Superior temporal gyrus (tissue), 1 donor: Measurements from ENCODE around the gene CENPN.

Source experiments
- DNase-seq: peaks from one replicate; pipeline ENCODE4 v3.0.0-alpha.2; 2016; ENCODE audit errors: extremely low spot score

CENPN gene, protein sequence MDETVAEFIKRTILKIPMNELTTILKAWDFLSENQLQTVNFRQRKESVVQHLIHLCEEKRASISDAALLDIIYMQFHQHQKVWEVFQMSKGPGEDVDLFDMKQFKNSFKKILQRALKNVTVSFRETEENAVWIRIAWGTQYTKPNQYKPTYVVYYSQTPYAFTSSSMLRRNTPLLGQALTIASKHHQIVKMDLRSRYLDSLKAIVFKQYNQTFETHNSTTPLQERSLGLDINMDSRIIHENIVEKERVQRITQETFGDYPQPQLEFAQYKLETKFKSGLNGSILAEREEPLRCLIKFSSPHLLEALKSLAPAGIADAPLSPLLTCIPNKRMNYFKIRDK

DNA sequence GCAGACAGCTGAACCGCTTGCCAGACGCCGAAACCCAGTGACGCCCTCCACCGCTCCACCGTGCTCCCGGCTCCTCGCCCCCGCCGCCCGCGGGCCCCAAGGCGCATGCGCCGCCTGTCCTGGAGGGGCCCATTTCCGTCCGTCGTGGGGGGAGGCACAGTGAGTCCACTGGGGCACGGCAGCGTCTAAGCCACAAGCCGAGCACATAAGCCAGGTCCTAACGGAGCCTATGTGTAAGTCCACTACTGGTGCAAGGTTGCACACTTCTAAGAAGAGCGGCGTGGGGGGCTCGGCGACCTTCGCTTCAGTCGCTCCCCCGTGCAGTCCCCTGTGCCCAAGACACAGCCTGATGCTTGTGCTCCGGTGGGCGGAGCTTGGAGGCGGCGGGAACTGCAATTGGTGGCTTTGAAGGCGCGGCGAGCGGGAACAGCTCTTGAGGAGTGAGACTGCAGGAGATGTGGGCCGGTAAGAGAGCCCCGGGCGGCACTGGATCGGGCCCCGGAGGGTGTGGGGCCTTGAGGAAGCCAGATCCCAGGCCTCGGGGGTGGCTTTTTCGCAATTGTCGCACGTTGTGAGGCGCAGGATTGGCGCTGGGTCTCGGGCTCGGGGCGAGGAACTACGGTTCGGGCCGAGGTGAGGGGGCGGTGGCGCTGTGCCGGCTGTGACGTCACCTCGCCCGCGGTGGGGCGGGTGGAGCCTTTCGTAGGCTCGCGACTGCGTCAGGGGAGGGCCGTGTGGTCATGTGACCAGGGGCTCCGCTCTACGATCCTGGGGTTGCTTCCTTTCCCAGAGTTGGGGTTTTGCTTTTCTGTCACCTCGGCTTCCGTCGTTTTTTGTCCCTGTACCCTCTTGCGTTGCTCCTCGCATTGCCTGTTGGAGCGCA lies at the start of gene CENPN, which contains the start of gene CMC2:
Gene CENPN (plus strand): TSS at position 402 of the 883 bp plus-strand sequence. CDS start 4,726 bp downstream, outside the sequence.
Gene CMC2 (minus strand): TSS at position 73 of the 883 bp plus-strand sequence. CDS start 9,491 bp downstream, outside the sequence.
- DNase-seq = peak; percentile 98

DNA sequence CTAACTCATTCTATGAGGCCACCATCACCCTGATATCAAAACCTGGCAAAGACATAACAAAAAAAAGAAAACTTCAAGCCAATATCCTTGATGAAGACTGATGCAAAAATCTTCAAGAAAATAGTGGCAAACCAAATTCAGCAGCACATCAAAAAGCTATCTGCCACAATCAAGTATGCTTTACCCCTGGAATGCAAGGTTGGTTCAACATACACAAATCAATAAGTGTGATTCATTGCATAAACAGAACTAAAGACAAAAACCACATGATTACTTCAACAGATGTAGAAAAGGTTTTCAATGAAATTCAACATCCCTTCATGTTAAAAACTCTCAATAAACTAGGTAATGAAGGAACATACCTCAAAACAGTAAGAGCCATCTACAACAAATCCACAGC lies 48.7 kb upstream of the CENPN start:
- no peak for DNase-seq

DNA sequence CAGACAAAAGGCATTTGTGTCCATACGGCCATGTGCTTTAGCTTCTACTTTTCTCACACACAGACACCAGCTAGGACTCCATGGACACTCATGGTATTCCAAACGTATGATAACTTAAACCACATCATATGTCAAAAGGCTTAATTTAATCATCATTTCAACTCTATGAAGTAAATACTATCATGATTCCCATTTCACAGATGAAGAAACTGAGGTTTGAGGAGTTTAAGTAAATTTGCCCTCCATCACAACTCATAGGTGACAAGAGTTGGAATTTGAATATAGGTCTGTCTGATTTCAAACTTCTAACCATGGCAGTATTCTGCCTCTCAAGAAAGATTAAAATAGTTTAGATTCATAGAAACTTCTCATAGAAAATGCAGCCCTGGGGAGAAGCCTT lies 44.1 kb upstream of the CENPN start:
- DNase-seq = no peak

DNA sequence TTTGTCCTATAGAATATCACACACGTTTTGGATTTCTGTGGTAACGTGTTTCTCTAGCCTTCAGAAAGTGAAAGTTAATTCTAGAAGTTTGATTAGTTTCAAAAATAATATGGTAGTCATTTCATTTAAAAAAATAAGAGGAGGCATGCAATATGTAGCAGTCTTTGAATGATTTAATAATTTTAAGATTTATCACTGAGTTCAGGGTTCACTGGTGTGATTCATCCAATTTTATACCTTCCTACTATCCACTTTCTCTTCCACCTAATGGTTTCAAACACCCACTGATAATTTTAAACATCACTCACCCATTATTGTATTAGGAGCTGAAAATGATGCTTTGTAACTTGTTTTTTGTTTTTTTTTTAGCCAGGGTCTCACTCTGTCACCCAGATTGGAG lies 42.7 kb upstream of the CENPN start:
- no peak for DNase-seq

DNA sequence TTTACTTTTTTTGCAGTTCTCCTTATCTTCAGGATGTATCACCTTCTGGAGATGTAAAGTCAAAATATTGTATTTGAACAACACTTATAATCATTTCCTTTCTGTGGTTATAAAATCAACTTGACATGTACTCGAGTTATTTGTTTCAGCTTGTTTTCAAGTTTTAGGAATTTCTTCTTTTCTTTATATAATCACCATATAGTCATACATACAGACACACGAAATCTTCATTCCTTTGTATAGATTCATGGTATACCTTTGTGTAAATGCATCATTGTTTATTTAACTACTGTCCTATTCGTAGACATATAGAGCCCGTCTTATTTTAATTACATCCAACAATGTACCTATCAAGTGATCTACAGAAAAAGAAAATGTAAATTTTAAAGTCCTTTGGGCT lies 40.4 kb upstream of the CENPN start:
- DNase-seq = no peak

DNA sequence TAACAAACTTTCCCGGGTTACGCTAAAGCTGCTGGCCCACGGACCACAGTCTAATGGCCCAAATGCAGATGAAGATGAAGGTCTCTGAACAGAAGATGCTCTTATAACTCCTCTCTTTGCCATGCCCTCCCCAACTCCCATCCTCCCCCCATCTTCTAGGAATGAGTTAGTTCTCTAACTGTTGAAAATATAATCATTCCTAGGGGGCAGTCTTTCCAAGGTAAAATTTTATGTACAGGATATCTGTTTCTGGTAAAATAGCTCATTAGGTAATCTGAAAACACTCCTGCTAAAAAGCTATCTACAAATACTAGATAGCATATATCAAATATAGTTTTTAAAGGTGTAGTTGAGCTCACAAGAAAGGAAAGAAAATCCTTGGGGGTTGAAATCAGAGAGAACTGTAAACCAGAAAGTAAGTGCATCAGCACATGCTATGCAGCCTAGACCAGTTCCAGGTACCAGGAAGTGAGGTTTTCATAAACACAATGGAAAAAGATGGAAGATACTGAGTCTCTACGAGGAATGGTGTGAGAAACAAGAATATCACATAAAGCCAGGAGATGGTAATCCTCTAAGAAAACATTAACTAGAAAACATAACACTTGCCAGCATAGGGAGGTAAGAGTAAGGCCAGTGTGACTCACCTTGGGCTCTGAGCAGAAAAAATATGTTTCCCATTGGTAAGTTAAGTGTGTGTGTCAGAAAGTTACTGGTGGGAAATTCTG lies 38.5 kb upstream of the CENPN start:
- DNase-seq = no peak

DNA sequence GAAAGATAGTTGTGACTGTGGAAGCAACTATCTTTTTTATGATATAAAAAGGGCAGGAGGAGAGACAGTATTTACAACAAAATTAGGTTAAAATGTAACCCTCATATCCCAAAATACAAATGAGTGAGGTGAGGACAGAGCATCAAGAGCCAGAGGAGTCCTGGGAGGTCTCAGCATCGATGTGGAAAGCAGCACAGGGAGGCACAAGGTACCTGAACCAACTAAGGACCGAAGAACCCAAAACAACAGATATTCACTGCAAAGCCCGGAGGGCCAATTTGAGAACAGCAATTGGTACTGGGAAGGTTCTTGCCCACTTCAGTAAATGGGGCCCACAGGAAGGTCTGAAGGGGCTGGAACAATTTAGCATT lies 37.9 kb upstream of the CENPN start:
- no peak for DNase-seq

DNA sequence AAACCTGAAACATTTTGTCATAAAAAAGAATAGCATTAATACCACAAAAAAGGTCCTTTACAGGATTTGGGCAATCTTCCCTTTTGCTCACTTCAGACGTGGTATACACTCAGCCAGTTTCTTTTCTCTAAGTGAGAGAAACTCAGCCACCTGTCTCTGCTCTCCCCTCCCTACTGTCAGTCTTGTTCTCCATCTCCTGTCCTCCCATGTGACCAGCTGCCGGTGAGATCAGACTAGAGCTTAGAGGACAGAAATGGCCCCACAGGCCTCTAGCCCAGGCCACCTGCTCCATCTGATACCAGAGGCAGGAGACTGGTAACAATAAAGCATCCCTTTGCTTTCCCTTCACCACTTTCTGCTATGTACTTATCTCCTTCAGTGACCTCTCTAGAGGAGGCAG lies 35.2 kb upstream of the CENPN start:
- no peak for DNase-seq

DNA sequence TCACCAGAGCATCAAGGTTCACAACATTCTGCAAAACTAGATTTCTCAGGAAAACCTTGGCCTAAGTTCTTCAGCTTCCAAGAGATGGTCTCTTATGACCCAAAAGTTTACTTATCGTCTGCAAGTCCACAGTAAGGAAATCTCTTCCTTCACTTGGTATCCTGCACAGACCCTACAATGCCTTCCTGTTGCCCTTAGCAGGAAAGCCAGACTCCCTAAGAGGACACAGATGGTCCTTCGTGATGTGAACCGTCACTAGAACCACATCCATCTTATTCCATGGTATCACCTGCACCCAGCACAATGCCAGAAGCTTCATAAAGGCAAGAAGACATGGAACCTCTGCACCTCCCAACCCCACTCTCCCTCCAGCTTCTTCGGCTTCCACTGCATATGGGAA lies 34.4 kb upstream of the CENPN start:
- no peak for DNase-seq

DNA sequence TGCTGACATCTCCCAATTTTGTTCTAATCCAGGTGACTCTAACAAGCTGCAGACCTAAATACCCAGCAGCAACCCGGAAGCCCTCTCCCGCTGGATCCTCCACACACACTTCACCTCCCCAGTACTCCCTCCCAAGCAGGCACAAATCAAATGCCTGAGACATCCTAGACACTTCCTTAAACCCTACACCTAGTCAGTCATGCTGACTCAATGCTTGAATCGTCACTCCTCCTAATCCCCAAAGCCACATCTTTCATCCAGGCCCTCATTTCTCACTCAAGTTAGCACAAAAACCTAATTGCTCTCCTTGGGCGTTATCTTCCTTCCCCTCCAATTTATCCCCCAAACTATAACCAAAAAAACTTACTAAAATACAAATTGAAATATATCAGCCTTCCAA lies 33.0 kb upstream of the CENPN start:
- no peak for DNase-seq

DNA sequence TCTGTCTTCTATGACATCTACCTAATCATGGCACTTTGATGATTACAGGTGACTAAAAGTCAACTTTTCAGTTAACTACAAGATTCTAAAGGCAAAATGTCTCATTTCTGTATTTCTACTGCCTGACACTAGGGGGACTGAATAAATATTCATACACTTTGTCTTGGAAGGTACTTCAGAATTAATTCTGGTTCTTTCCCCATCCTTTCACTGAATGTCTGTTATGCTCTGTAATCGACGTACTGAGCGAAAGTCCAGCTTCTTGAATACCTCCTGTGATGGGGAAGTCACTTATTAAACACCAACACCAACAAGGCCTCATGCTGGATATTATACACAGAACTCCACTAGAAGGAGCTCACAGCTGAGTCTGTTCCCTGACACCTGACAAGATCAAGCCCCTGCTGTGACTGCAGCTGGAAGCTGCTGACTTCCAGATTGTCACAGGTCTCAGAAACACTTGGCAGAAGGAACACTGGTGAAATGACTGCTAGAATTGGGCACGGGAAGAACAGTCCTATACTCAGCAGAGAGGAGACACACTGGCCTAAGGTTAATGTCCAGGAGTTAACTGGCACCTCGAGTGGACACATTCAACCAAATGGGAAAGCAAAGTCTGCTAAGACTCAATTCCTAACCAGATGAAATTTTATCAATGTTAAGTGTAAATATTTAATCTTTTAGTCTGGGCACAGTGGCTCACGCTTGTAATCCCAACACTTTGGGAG lies 32.2 kb upstream of the CENPN start:
- DNase-seq = no peak

DNA sequence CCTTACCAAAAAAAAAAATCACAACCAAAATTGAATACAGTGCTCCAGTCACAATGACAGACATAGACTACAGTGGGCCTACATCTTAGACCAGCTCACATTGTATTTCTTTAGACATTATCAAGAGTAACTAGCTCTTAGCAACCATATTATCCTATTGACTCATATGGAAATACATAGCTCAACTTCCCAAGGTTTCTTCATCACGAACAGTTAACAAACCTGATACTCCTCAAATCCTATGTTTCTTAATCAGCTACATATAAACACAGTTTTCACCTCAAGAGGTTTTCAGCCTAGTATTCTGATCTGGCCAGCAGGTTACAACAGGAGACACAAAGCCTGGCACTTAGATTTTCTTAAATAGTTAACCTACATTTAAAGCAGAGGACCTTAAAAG lies 30.1 kb upstream of the CENPN start:
- DNase-seq = no peak

DNA sequence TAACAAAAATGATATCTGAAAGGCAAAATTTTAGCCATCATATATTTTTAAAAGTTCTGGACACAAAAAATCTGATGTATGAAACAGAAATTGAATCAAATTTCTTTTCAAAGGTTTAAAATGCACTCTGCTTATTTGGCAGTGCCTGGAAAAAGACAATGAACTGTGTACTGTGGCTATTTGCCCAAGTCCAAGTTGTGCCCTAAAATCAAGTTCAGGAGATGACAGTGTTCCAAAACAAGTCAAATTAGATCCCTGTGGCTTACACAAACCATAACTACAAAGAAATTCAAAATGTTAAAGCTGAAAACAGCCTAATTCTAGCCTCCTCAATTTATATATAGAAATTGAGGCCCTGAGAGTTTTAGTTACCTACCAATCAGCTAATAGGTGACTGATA lies 25.9 kb upstream of the CENPN start:
- DNase-seq = no peak

DNA sequence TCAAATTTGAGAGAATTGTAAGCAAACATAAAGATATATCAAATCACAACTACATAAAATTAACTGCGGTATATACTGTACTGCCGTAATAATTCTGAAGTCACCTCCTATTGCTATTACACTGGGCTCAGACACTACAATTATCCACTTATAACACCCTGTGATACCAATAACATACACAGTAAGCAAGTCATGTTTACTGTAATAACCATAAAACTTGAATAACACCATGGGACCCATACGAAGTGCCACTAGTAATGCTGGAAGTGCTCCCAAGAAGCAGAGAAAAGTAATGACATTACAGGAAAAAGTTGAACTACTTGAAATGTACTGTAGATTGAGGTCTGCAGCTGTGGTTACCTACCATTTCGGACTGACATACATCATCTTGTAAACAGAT lies 24.4 kb upstream of the CENPN start:
- DNase-seq = no peak

DNA sequence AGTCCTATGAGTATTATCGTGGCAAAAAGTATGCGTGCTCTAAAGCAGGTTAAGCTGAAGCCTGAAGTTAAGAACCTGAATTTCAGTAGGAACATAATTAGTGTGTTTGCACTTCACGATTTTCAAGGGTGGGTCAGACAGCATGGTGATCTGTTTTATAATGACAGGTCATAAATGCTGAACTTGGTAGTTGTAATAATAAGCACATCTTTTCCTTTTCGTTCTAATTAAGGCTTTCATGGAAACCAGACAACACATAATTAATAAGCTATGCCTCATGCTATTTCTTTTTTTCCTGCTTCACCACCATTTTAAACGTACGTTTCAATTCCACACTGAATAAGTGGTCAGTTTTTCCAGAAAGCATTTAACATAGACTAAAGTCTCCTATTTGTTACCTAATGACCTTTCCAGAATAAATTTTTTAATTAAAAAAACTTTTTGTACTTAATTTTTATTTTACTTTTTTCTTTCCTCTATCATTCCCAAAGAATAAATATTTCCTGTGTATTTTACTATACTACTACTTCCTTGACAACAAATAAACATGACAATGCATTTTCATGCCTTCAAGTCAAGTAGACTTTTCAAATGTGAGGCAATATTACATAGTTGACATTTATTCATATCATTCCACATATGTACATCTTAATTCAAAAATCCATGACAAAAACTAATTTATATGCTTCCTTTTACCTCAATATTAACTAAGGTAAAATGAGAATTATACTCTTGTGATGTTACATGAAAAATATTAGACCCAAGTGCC lies 22.7 kb upstream of the CENPN start:
- no peak for DNase-seq

DNA sequence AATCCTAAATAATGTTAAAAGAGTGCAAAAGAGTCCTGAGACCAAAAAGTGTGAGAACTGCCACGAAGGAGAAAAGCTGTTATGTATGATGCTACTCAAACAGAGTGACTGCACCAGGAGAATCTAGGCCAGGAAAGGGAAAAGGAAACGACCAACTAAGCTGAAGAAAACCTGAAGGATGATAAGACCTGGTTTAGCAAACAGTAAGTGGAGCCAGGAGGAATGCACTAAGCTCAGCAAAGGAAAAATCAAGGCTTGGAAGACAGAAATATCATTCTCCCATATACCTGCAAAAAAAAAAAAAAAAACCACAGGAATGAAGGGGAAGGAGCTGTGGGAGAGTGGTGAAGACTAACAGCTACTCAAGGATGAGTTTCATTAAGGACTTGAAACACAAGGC lies 21.4 kb upstream of the CENPN start:
- no peak for DNase-seq

DNA sequence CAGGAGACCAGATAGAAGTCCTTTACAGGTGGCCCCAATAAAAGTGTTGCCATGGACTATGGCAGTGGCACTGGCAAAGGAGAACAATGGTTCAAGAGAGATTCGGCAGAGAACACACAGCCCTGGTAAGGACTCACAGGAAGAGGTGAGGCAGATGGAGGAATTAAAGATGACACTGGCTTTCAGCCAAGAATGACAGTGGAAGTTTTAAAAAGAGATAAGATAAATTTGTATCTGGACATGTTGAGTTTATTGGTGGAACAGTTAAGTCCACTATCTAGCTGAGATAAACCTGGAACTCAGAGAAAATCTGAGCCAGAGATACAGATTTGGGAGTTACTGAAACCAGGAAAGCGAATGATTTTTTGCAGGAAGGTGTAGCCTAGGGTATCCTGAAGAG lies 20.5 kb upstream of the CENPN start:
- DNase-seq = no peak

DNA sequence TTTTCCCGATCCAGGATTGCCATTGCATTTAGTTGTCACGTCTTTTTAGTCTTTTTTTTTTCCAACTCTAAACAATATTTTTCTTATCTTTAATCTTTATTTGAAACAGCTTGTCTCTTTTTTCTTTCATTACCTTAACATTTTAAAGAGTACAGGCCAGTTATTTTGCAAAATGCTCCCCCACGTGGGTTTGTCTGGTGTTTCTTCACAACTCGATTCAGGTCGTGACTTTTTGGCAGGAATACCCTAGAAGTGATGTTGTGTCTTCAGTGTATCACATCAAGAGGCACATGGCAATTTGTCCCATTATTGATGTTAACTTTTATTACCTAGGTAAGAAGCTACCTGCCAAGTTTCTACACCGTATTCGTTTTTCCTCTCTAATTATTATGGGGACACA lies 18.3 kb upstream of the CENPN start:
- DNase-seq = no peak

DNA sequence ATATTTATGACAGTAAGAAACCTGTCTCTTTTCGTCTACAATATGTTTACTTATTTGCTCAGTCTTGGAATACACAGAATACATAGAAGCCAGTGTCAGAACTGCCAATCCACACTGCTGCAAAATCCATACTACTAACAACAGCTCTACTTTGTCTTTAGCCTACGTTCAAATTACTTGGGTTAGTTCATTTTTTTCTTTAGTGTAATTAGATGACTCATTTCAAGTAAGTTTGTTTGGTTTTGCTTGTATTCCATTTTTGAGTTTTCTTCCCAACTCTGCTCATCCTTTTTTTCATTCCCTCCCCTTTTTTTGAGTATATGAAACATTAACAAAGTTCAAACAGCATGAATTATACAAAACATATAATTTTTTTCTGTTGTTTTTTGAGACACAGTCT lies 17.2 kb upstream of the CENPN start:
- no peak for DNase-seq

DNA sequence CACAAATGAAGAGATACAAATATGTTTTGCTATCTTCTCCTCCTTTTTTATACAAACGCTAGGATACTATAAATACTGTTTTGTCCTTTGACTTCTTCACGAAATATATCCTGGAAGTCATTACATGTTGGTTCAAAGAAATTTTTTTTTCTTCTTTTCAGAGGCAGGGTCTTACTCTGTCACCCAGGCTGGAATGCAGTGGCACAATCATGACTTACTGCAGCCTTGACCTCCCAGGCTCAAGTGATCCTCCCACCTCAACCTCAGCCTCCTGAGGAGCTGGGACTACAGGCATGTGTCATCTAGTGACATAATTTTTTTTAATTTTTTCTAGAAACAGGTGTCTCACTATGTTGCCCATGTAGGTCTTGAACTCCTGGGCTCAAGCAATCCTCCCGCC lies 16.4 kb upstream of the CENPN start:
- no peak for DNase-seq

DNA sequence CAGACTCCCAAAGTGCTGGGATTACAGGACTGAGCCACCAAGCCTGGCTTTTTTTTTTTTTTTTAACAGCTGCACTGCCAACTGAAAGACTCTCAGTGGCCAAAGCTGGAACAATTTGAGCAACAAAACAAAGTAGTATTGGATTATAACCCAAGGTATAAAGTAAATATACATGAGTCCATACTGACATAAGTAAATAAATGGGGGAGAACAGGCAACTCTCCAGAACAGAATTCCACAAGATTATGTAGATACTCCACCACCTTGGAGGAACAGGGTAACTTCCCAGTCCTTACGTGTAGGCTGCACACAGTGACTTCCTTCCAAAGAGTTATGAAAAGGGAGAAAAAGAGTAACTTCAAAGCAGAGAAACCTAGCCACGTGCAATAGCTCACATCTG lies 16.0 kb upstream of the CENPN start:
- no peak for DNase-seq
